ENCODE measurements around the gene BAG1.

DNA sequence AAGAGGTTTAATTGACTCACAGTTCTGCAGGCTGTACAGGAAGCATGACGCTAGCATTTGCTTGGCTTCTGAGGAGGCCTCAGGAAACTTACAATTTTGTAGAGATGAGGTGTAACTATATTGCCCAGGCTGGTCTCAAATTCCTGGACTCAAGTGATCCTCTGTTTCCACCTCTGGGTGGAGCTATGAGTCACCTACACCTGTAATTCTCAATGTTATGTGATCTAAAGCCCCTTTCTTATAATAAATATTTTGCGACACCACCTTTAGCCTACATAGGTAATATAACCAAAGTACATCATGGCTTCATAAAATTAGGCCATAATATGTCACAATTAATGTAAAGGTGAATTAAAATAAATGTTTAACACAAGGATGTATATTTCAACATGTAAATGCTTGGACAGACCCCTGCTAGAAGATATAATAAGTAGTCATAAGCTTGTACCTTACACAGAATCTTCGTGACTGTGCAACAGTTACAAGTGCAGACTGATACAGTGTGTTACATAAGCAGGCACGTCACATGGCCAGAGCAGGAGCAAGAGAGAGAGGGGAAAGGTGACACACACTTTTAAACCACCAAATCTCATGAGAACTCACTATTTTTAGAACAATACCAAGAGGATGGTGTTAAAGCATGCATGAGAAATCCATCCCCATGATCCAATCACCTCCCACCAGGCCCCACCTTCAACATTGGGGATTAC, 54.3 kb downstream of the BAG1 start:
- TF ChIP-seq POLR2A (IDR thresholded peaks at IDR 0.05): no peak
- TF ChIP-seq, protein P1, sequence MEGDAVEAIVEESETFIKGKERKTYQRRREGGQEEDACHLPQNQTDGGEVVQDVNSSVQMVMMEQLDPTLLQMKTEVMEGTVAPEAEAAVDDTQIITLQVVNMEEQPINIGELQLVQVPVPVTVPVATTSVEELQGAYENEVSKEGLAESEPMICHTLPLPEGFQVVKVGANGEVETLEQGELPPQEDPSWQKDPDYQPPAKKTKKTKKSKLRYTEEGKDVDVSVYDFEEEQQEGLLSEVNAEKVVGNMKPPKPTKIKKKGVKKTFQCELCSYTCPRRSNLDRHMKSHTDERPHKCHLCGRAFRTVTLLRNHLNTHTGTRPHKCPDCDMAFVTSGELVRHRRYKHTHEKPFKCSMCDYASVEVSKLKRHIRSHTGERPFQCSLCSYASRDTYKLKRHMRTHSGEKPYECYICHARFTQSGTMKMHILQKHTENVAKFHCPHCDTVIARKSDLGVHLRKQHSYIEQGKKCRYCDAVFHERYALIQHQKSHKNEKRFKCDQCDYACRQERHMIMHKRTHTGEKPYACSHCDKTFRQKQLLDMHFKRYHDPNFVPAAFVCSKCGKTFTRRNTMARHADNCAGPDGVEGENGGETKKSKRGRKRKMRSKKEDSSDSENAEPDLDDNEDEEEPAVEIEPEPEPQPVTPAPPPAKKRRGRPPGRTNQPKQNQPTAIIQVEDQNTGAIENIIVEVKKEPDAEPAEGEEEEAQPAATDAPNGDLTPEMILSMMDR (IDR thresholded peaks at IDR 0.05): no peak

All from lower leg skin (tissue), 3 donors.